Prostate gland (tissue), 2 donors: ENCODE data around the gene RNF208. TPM values are rescaled to one million over a fixed set of nuclear protein-coding genes. Genes with fewer than 3 reads are reported as not detected.

ENCODE experiments used
- DNase-seq: peaks from one replicate; pipeline ENCODE4 v3.0.0-alpha.2; 2019; ENCODE audit warnings: low spot score
- H3K27ac ChIP-seq, 2 donors: fragments of 200-600 bp; sonication (generic); 2 replicates each; pipeline ENCODE4 v1.5.1; 2017 to 2019
- H3K27me3 ChIP-seq: fragments of 200-600 bp; sonication (generic); replicated peaks from 2 replicates; pipeline ENCODE4 v1.5.1; 2019; ENCODE audit not compliant: insufficient read depth
- H3K36me3 ChIP-seq, 2 donors: fragments of 200-600 bp; sonication (generic); 1 replicate in 1 of 2; 2 replicates in 1 of 2; pipeline versions ENCODE4 v1.5.1 to v1.8.1; 2017 to 2019
- H3K4me1 ChIP-seq: fragments of 200-600 bp; sonication (generic); replicated peaks from 2 replicates; pipeline ENCODE4 v1.5.1; 2019
- H3K4me3 ChIP-seq, 2 donors: fragments of 200-600 bp; sonication (generic); 2 replicates each; pipeline ENCODE4 v1.5.1; 2017 to 2019
- H3K9me3 ChIP-seq: fragments of 200-600 bp; sonication (generic); 2 replicates; pipeline ENCODE4 v1.5.1; 2017
- POLR2A ChIP-seq: fragments of 450-650 bp; IDR thresholded peaks from one replicate; pipeline ENCODE4 v1.6.1; 2016; ENCODE audit warnings: antibody characterized with exemption, mild to moderate bottlenecking
- POLR2AphosphoS5 ChIP-seq: sonication (generic); formaldehyde crosslinking; IDR thresholded peaks from one replicate; pipeline ENCODE4 v1.6.1; 2017; ENCODE audit warnings: antibody characterized with exemption
- WGBS: methylation state at CpG from one replicate; pipeline ENCODE4 v1.1.5; 2018; 5-methylcytosine and 5-hydroxymethylcytosine counted together
- intact Hi-C: fragments of 100-400 bp; cut with DNase I; formaldehyde crosslinking; loops from one replicate; pipeline ENCODE4 v1.14.2; 2022
- total RNA-seq, 2 donors: library from RNA; depleted of rRNA; stranded (reverse); fragments of >200 nt; gene quantifications; one replicate each; pipeline ENCODE4 v1.1.0, GENCODE V29; 2016
- TF ChIP-seq, protein P1 (sequence below), 4 experiments: fragments of 200-600 bp in 2 of 4; fragments of 450-650 bp in 2 of 4; sonication (generic) in 2 of 4; IDR thresholded peaks; 1 replicate in 3 of 4; 2 replicates in 1 of 4; pipeline ENCODE4 v1.5.1; 2016 to 2019; ENCODE audit warnings: antibody characterized with exemption in 4 of 4, mild to moderate bottlenecking in 2 of 4, moderate library complexity in 2 of 4

The RNF208 gene
- total RNA-seq, 2 donors from 2014 or later, result 3.8 to 6.2 TPM

- Histone ChIP-seq H3K9me3 (no peaks in the 10 kb centered on the region), H3K27me3 (peaks cover 4% of the 10 kb centered on the region), H3K36me3 (no peaks in the 10 kb centered on the region), H3K4me1 (peaks cover 4% of the 10 kb centered on the region), H3K27ac (no peak overlapping the region), H3K4me3 (no peak overlapping the region)
- intact Hi-C loops, result loop anchor here (5.0 kb wide), 1 partner anchor 112 kb away; no protein-coding TSS in a partner anchor
- TF ChIP-seq POLR2A (no peak), POLR2AphosphoS5 (no peak)
- TF ChIP-seq, protein P1, sequence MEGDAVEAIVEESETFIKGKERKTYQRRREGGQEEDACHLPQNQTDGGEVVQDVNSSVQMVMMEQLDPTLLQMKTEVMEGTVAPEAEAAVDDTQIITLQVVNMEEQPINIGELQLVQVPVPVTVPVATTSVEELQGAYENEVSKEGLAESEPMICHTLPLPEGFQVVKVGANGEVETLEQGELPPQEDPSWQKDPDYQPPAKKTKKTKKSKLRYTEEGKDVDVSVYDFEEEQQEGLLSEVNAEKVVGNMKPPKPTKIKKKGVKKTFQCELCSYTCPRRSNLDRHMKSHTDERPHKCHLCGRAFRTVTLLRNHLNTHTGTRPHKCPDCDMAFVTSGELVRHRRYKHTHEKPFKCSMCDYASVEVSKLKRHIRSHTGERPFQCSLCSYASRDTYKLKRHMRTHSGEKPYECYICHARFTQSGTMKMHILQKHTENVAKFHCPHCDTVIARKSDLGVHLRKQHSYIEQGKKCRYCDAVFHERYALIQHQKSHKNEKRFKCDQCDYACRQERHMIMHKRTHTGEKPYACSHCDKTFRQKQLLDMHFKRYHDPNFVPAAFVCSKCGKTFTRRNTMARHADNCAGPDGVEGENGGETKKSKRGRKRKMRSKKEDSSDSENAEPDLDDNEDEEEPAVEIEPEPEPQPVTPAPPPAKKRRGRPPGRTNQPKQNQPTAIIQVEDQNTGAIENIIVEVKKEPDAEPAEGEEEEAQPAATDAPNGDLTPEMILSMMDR (IDR thresholded peaks at IDR 0.05), result no peak
- 49% methylated on average over 21 of the region's 27 CpGs for WGBS
- DNase-seq, result no peak
Observed at GRCh38 chr9:137228968-137229896, 7.2 kb upstream of the RNF208 start.

DNA sequence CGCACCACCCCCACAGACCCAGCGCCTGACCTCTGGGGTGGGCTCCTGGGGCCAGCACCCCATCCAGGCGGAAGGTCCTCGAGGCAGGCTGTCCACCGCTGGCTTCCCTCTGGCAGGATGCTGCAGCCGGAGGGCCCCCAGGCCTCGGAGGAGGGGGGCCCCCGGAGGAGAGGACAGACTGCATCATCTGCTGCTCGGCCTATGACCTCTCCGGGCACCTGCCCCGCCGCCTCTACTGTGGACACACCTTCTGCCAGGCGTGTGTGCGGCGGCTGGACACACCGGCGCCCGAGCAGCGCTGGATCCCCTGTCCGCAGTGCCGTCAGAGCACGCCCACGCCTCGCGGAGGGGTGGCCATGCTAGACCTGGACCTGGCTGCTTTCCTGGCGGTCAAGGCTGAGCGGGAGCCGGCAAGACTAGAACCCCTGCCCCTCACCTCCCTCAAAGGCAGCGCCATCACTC lies 6.5 kb upstream of the RNF208 start:
- Histone ChIP-seq H3K27me3 (peaks cover 4% of the 10 kb centered on the region), H3K27ac (no peak overlapping the region), H3K36me3 (no peaks in the 10 kb centered on the region), H3K4me1 (peaks cover 4% of the 10 kb centered on the region), H3K9me3 (no peaks in the 10 kb centered on the region), H3K4me3 (no peak overlapping the region)
- WGBS, result 60% methylated on average over 21 of the region's 29 CpGs
- no peak for DNase-seq
- TF ChIP-seq, protein P1 (IDR thresholded peaks at IDR 0.05), result no peak
- TF ChIP-seq POLR2A (no peak), POLR2AphosphoS5 (no peak)
- intact Hi-C loops, result loop anchor here (5.0 kb wide), 1 partner anchor 111 kb away; no protein-coding TSS in a partner anchor

DNA sequence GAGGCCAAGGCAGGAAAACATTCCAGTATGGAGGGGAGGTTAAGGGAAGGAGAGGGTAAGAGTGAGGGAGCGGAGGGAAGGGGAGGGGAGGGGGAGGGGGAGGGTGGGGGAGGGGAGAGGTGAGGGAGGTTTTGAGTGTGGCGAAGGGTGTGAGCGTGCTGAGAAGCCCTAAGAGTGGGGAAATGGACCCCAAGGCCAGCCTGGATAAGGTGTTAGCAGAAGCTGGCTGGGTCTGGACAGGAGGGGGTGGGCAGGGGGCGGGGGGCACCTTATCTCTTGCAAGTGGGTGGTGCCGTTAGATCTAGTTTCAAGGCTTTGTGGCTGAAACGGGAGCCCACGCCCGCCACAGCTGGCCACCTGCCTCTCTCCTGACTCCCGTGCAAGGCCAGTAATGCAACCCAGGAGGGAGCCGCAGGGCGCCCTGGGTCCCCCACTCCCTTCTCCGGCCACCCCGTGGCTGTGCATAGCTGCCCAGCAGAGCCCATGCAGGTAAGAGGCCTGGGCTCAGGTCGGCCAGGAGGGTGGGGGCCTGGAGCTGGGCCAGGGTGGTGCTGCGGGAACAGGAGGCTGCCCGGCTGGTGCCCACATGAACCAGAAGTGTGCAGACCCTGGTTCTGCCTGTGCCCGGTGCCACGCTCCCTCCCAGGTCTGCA lies 5.9 kb upstream of the RNF208 start:
- intact Hi-C loops, result loop anchor here (5.0 kb wide), 1 partner anchor 111 kb away; no protein-coding TSS in a partner anchor
- Histone ChIP-seq H3K4me3 (no peak overlapping the region), H3K9me3 (no peaks in the 10 kb centered on the region), H3K36me3 (no peaks in the 10 kb centered on the region), H3K4me1 (peaks cover 4% of the 10 kb centered on the region), H3K27ac (no peak overlapping the region), H3K27me3 (peaks cover 4% of the 10 kb centered on the region)
- 37% methylated on average over 18 of the region's 18 CpGs for WGBS
- TF ChIP-seq POLR2A, result no peak
- TF ChIP-seq, protein P1 (IDR thresholded peaks at IDR 0.05), result no peak
- TF ChIP-seq POLR2AphosphoS5, result no peak
- DNase-seq, result no peak

- DNase-seq, result peak; percentile 79
- Histone ChIP-seq H3K27ac (peak within 1 kb of the TSS; percentile 66 to 79), H3K9me3 (no peaks in the 10 kb centered on the region), H3K4me1 (peaks cover 4% of the 10 kb centered on the region), H3K36me3 (no peaks in the 10 kb centered on the region), H3K4me3 (no peak within 1 kb of the TSS), H3K27me3 (peaks cover 4% of the 10 kb centered on the region)
- 24% methylated on average over 23 of the region's 25 CpGs for WGBS
- no peak for TF ChIP-seq POLR2A
- TF ChIP-seq, protein P1 (IDR thresholded peaks at IDR 0.05), result peak; percentile 57 to 98 (median 88)
- intact Hi-C loops, result loop anchor here (5.0 kb wide), 1 partner anchor 110 kb away; no protein-coding TSS in a partner anchor
Observed at GRCh38 chr9:137227054-137227852, 5.2 kb upstream of the RNF208 start, which contains the start of gene RNF224. TSS of gene RNF224 (plus strand) at chr9:137227502. CDS start at chr9:137228336, 834 bp downstream.
